ENCODE data around the gene TMEM220.

TMEM220 gene

DNA sequence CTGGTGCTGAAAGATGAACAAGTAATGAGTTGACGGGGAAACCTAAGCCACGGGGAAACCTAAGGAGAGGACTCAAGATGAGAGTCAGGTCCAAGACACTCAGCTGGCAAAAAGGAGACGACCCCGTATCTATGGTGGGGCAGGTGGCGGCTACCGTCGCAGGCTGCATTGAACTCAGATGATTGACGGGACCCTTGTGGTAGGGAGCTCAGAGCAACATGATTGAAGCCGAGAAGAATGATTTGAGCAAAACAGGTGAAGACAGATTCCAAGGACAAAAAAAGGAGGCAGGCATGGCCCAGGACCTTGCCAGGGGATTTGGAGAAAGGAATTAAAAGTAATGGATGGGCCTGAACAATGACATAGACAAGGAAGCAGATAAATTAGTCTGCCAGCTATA lies 65.3 kb downstream of the TMEM220 start:
- H3K9me3 ChIP-seq (ENCODE audit: insufficient read depth, low read depth, low read length), result no peaks in the 10 kb centered on the region
- no peaks in the 10 kb centered on the region for H3K27me3 ChIP-seq (ENCODE audit: insufficient read depth, low read length)
- H3K4me3 ChIP-seq (ENCODE audit: low read length), result no peak overlapping the region
- H3K4me1 ChIP-seq (ENCODE audit: insufficient read depth, low read length), result no peaks in the 10 kb centered on the region
- no peak overlapping the region for H3K9ac ChIP-seq (ENCODE audit: low read depth, low read length)
- H3K36me3 ChIP-seq (ENCODE audit: insufficient read depth, low read length), result no peaks in the 10 kb centered on the region
- H3K27ac ChIP-seq (ENCODE audit: low read depth, low read length), result no peak overlapping the region
- 93% methylated on average over 9 of the region's 9 CpGs for WGBS

All from HUES64 (cell line).